GOT3 (cell line): ENCODE data around the gene CTXN3.
"Not testable (repeated sequence)": the region's sequence is repeated elsewhere in the genome, so short reads cannot be mapped to it uniquely, and the experiment has no call there.

Source experiments
- DNase-seq: peaks from one replicate; lab custom pipeline; 2025; ENCODE audit warnings: mixed read lengths; lab: John Stamatoyannopoulos, UW

Gene CTXN3

GRCh38 chr5:127650649-127651048 is 1.8 kb downstream of the CTXN3 start:
- DNase-seq: no peak

DNA sequence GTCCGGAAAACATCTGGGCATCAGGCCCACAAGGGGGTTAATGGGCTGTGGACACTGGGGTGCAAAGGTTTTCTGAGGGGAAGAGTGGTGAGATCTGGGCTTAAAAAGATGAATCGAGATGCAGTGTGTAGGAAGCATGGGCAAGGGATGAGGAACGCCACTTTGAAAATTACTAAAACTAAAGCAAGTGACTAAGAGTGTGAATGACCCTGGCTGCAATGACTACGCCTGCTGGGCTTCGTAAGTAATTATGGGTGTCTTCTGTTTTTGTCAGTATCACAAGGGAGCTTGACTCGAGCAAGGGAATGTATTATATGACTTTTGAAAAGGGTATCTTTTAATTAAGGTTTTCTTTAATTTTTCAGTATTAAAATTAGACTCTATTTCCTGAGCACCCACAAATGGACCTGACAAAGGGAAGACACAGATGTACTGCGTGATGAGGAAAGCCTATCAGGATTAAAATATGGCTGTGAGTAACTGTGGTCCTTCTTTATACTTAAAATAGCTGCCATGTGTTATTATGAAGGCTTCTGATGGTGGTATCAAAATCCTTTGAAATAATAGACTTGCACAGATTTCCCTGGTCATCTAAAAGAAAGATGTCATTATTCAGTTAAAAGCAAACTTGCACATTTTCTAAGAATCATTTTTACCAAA is 4.2 kb downstream of the CTXN3 start:
- DNase-seq: no peak

DNA sequence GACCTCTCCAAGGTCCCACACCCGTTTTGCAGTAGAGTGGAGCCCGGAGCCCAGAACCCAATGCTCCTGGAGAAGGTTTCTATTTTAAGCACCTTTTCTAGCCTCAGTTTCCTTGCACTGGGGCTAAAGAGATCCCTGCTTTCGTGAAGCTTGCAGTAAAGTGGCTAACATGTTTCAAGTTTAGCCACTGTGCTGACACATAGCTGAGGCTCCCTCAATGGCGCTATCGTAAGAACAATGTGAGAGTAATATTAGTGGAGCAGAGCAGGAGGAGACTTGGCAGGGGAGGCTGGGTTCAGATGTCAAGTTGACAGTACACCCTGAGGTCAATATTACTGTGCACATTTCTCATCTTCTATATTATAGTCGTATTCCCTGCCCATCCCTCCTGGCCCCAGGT is 7.9 kb downstream of the CTXN3 start:
- no peak for DNase-seq

GRCh38 chr5:127660047-127660733 is 11.3 kb downstream of the CTXN3 start:
- no peak for DNase-seq

GRCh38 chr5:127664093-127664492 is 15.2 kb downstream of the CTXN3 start:
- no peak for DNase-seq

GRCh38 chr5:127665641-127666040 is 16.8 kb downstream of the CTXN3 start:
- DNase-seq: no peak

GRCh38 chr5:127666043-127666716 is 17.3 kb downstream of the CTXN3 start:
- DNase-seq: no peak

DNA sequence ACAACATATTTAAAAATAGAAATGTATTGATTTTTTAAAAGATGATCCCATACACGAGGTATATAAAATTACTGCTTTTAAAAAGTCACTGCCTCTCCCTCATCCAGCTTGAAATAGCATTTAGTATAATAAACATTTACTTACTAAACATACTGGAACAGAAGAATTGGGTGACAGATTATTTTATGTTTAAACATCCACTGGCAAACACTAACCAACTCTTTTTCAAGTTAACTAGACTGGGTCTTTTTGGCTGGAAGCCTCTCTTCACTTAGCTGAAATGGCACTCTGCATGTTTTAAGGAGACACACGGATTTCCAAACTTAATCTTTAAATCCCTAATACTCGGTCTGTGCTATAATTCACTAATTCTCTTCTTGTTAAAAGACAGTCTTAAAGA is 19.0 kb downstream of the CTXN3 start:
- DNase-seq: no peak

- DNase-seq: no peak
These were observed 22.3 kb downstream of the CTXN3 start for GRCh38 chr5:127671218-127671617.

- DNase-seq: no peak
These were observed 24.4 kb downstream of the CTXN3 start for GRCh38 chr5:127673117-127673800.

- DNase-seq: not testable (repeated sequence)
These were observed 28.1 kb downstream of the CTXN3 start for GRCh38 chr5:127676951-127677350.

DNA sequence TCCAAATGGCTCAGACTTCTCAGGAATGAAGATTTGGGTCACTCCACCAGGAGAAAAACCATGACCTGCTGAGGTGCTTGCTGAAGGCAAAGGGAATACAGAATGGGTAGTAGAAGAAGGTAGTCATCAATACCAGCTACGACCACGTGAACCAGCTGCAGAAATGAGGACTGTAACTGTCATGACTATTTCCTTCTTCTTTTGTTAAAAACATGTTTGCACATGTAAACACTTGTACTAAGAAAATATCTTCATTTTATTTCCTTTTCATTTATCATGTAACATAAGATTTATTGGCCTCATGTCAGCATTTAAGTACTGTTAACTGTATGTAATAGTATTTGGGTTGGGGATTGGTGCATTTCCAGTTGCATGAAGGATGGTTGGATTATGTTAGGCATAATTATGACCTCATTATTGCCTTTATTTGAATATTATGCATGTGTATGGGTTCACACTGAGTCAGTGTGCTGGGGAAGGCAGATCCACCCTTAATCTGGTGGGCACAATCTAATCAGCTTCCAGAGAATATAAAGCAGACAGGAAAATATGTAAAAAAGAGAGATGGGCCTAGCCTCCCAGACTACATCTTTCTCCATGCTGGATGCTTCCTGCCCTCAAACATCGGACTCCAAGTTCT is 30.9 kb downstream of the CTXN3 start:
- not testable (repeated sequence) for DNase-seq

GRCh38 chr5:127680595-127680994 is 31.7 kb downstream of the CTXN3 start:
- no peak for DNase-seq

DNA sequence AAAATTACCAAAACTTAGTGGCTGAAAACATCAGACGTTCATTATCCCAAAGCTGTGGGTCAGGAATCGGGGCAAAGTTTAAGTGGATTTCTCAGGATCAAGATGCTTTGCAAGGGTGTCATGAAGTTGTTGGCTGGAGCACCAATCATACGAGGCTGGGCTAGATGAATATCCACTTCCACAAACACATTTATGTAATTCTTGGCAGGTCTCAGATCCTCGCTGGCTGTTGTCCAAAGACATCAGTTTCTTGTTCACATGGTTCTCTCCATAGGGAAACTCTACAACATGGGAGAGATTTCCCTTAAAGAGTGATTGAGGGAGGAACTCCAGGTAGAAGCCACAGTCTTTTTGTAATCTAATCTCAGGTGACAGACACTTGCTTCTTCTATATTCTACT is 34.1 kb downstream of the CTXN3 start:
- DNase-seq: no peak

DNA sequence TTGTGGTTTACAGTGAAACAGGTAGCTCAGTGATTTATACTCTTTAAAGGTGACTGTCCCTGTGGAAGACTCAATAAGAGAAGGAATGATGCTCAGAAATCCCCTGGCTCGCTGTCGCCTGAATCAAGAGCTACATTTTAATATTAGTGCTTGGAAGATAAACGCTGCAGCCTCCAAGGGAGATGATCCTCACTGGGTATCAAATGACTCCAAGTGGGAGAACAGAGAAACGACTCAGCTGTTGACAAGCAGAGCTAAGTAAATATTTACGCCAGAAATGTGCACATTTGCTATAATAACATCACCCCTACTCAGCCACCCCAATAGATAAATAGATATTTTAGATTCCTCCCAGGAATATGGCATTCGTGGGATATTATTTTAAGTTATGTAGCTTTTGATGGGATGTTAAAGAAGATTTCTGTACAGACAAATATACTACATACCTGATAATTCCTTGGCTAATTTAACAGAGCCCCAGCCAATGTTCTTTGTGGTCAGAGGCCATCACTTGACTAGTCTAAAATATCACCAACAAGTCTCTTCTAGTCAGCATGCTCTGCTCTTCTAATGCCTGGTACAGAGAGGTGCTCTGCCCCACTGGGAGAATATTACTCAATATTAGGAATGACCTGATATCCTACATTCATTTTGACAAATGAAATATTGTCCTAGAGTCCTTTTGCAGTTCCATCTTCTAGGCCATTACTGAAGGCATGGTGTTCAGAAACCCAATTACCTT is 36.0 kb downstream of the CTXN3 start:
- no peak for DNase-seq

DNA sequence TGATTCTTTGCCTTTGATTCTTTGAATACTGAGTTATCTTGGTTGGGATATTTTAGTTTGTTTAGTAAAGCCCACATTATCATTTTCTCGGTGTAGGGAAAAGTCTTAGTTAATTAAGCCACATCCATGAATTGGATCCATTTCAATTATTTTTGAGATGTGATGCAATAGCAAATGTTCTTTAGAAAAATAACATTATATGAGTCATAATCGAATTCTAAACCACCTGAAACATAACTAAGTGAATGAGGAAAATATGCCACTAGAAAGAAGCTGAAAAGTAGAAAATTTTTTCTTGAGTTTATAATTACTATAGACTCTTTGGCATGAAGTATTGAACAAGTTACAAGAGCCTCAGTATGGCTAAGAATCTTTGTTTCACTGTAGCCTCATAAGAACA is 36.8 kb downstream of the CTXN3 start:
- no peak for DNase-seq

DNA sequence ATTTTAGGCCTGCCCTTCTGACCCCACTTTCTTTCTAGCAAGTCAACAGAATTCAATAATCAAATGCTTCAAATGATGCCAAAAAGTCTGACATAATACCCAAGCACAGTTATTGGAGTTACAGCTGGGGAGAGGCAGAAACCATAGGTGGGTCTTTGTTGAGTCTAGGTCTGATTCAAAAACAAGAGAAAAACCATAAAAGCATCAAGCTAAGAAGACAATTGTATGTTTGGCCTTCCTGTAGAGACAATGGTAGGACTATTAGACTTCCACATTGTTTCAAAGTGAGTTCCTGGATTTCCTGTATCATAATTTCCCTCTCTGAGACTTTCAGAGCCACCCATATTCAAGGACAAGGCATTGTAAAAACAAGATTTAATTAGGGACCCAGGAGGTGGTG is 37.5 kb downstream of the CTXN3 start:
- no peak for DNase-seq

DNA sequence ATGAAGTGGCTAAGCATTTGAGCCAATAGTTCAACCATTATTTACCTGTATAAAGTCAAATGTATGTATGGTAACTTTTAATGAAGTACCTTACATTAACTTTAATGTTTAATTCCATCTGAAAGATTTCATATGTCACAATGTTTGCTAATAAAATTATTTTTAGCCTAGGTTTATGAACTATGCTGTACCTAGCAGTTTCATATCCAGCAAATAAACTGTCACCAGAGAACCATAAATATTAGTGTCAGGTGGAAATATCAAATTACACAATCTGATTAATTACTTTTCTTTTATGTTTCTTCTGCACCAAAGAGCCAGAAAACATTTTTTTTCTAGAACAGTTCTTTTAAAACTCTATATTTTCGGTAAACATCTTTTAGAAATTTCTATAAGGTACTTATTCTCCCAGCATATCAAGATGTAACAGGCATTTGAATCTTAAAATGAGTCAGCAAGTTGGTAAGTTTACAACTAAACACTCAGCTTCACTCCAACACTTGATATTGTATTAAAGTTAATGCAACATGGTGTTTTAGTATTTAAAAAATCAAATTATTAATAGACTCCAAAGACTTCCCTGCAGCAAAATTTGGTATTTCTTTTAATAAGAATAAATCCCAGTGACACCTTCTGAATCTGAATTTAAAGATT is 45.8 kb downstream of the CTXN3 start:
- DNase-seq: no peak

DNA sequence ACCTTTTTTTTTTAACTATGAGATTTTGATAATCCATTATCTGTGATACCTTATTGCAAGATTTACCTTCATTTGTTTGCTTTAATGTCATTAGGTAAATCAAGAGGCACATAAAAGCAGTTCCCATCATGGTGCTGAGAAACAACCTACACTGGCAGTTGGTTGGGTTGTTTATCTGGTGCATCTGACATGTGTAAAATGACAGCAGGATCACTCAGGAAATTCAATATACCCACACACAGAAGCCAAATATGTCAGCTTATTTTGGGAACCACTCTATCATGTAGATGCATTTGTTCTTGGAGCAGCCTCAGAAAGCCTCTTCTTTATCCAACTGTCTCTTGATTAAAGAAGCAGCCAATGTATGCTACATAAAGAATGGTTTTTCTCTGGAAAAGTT is 46.5 kb downstream of the CTXN3 start:
- no peak for DNase-seq

- no peak for DNase-seq
These were observed 47.8 kb downstream of the CTXN3 start for GRCh38 chr5:127696683-127697082.
